Heart left ventricle (tissue), 16 donors: ENCODE data around the gene PCDHB6. TPM values are rescaled to one million over a fixed set of nuclear protein-coding genes. Genes with fewer than 3 reads are reported as not detected.
"Not testable (repeated sequence)": the region's sequence is repeated elsewhere in the genome, so short reads cannot be mapped to it uniquely, and the experiment has no call there.

Source experiments
- ATAC-seq, 4 donors: fragments of 200-7000 bp; cut with Tn5 transposase; one replicate each; pipeline ENCODE4 v1.9.1; 2020 to 2022; ENCODE audit warnings: moderate library complexity in 4 of 4, mild to moderate bottlenecking in 3 of 4, moderate number of reproducible peaks in 1 of 4
- DNase-seq, 5 donors: peaks; one replicate each; pipeline ENCODE4 v3.0.0-alpha.2; 2020
- H3K27ac ChIP-seq, 12 donors: fragments of 200-600 bp; sonication (generic) in 4 of 12; one replicate each; pipeline versions ENCODE4 v1.5.0 to v1.8.0; 2016 to 2022; ENCODE audit warnings: mild to moderate bottlenecking in 2 of 12
- H3K27me3 ChIP-seq, 9 donors: fragments of 200-600 bp; sonication (generic) in 2 of 9; one replicate each; pipeline versions ENCODE4 v1.5.1 to v1.8.0; 2016 to 2022; ENCODE audit warnings: mild to moderate bottlenecking in 3 of 9
- H3K36me3 ChIP-seq, 9 donors: fragments of 200-600 bp; sonication (generic) in 2 of 9; one replicate each; pipeline versions ENCODE4 v1.5.0 to v1.8.0; 2018 to 2022; ENCODE audit warnings: mild to moderate bottlenecking in 2 of 9
- H3K4me1 ChIP-seq, 12 donors: fragments of 200-600 bp; sonication (generic) in 4 of 12; one replicate each; pipeline versions ENCODE4 v1.5.0 to v1.8.0; 2016 to 2022; ENCODE audit warnings: mild to moderate bottlenecking in 3 of 12
- H3K4me3 ChIP-seq, 12 donors: fragments of 200-600 bp; sonication (generic) in 4 of 12; one replicate each; pipeline versions ENCODE4 v1.5.0 to v1.8.0; 2017 to 2022; ENCODE audit warnings: mild to moderate bottlenecking in 9 of 12, moderate library complexity in 4 of 12
- H3K9me3 ChIP-seq, 12 donors: fragments of 200-600 bp; sonication (generic) in 4 of 12; one replicate each; pipeline versions ENCODE4 v1.5.0 to v1.8.0; 2016 to 2022; ENCODE audit warnings: mild to moderate bottlenecking in 1 of 12
- CTCF ChIP-seq, 12 donors: fragments of 200-600 bp; sonication (generic) in 4 of 12; IDR thresholded peaks; one replicate each; pipeline versions ENCODE4 v1.5.0 to v1.8.0; 2018 to 2022; ENCODE audit warnings: antibody characterized with exemption in 12 of 12, mild to moderate bottlenecking in 5 of 12
- POLR2A ChIP-seq, 2 donors: fragments of 450-650 bp; IDR thresholded peaks; one replicate each; pipeline ENCODE4 v1.6.1; 2017; ENCODE audit warnings: antibody characterized with exemption in 2 of 2, mild to moderate bottlenecking in 2 of 2, moderate library complexity in 2 of 2
- WGBS, 4 donors: extraction: QIAGEN DNeasy Blood & Tissue Kit in 2 of 4; methylation state at CpG; one replicate each; pipeline versions ENCODE4 v1.1.5 to v1.1.7; 2013 to 2018; 5-methylcytosine and 5-hydroxymethylcytosine counted together
- intact Hi-C, 10 donors: fragments of 100-400 bp; cut with DNase I; formaldehyde crosslinking; loops; one replicate each; pipeline versions ENCODE4 v1.11.1 to v1.14.2; 2022
- polyA plus RNA-seq, 2 donors: library from polyadenylated mRNA; stranded (reverse); fragments of 200-250 nt; gene quantifications; one replicate each; pipeline ENCODE4 v1.2.3, GENCODE V29; 2013
- total RNA-seq, 9 donors: library from RNA; depleted of rRNA in 2 of 9; stranded (reverse); fragments of >200 nt in 2 of 9; fragmentation: NEBNext Ultra II Directional in 3 of 9; extraction: Animal tissue kit (Norgen Biotek cat#: 25700) in 3 of 9; gene quantifications; one replicate each; pipeline versions ENCODE4 v1.1.0 to v1.2.4, GENCODE V29; 2016 to 2023
- donor health status: ischemic (EF 13 %, LVEDD 7.1; RV severe dilation, severe dysfunction).
- donor health status: healthy with polysubstance abuse.
- donor health status: DM: no; HTN: yes; CAD: no.
- donor health status: DM: no; HTN: no; CAD: no.
- donor health status: ischemic (EF 25% LVEDD 6.9; RV normal size, moderate dysfunction).
- donor health status: ischemic (EF 25% LVEDD 5.7; RV mildly dilated, moderate dysfunction).
- donor health status: healthy.
- donor health status: DM: yes; HTN: yes; CAD: no.
- donor health status: ischemic (EF 35%, LVEDD 5.7; RV mildly dilated, moderate dysfunction).
- donor health status: nonischemic (EF 11% LVEDD 7.7; RV severe dilation, severe dysfunction).
- donor health status: DM: yes; HTN: yes; CAD: no.
- donor health status: PGD.
- donor health status: ischemic (EF 29% LVEDD 5.4; RV normal size, mild dysfunction).
- donor health status: nonischemic (EF 23%, LVEDD 6.1; RV moderate dilation, normal function).

The PCDHB6 gene
- total and polyA plus RNA-seq, 11 donors: 0.16 to 1.1 (median 0.44) TPM

GRCh38 chr5:141150993-141151325, 1.1 kb downstream of the PCDHB6 start:
- DNase-seq (no peak), ATAC-seq (no peak)
- Histone ChIP-seq H3K9me3 (peaks cover 0 to 98% (median 43%) of the 10 kb centered on the region in 12 donors), H3K4me3 (no peak overlapping the region), H3K27me3 (peaks cover 0 to 38% (median 4%) of the 10 kb centered on the region in 9 donors), H3K4me1 (no peaks in the 10 kb centered on the region), H3K36me3 (no peaks in the 10 kb centered on the region), H3K27ac (no peak overlapping the region)
- 29 to 50% (median 38%) methylated on average over 13 of the region's 13 CpGs for WGBS, 4 donors
- TF ChIP-seq POLR2A (IDR thresholded peaks at IDR 0.05) (no peak), CTCF (IDR thresholded peaks at IDR 0.05) (no peak)
- intact Hi-C loops: no loop called here

GRCh38 chr5:141151632-141152031, 1.8 kb downstream of the PCDHB6 start:
- DNase-seq: peak in 1 of 5 donors; percentile 54
- Histone ChIP-seq H3K27me3 (peaks cover 0 to 44% (median 8%) of the 10 kb centered on the region in 9 donors), H3K9me3 (peaks cover 0 to 98% (median 49%) of the 10 kb centered on the region in 12 donors)
- H3K27ac ChIP-seq, H3K4me3 ChIP-seq, ATAC-seq, H3K36me3 ChIP-seq, H3K4me1 ChIP-seq, intact Hi-C loops: not testable (repeated sequence)
- WGBS, 4 donors: 31 to 47% (median 32%) methylated on average over 20 to 40 of the region's 41 CpGs

- H3K4me3 ChIP-seq, H3K4me1 ChIP-seq, H3K36me3 ChIP-seq, intact Hi-C loops, ATAC-seq, H3K27ac ChIP-seq, DNase-seq: not testable (repeated sequence)
- WGBS, 4 donors: 25 to 29% (median 26%) methylated on average over 18 to 36 of the region's 36 CpGs
- Histone ChIP-seq H3K9me3 (peaks cover 0 to 98% (median 54%) of the 10 kb centered on the region in 12 donors), H3K27me3 (peaks cover 0 to 49% (median 9%) of the 10 kb centered on the region in 9 donors)
These were observed 2.2 kb downstream of the PCDHB6 start for GRCh38 chr5:141152096-141152495.

- WGBS, 4 donors: 28 to 40% (median 34%) methylated on average over 21 of the region's 21 CpGs
- no peak for TF ChIP-seq POLR2A (IDR thresholded peaks at IDR 0.05)
- peak in 2 of 12 donors; percentile 6 for TF ChIP-seq CTCF (IDR thresholded peaks at IDR 0.05)
These were observed 5.9 kb downstream of the PCDHB6 start for GRCh38 chr5:141155540-141156374.

DNA sequence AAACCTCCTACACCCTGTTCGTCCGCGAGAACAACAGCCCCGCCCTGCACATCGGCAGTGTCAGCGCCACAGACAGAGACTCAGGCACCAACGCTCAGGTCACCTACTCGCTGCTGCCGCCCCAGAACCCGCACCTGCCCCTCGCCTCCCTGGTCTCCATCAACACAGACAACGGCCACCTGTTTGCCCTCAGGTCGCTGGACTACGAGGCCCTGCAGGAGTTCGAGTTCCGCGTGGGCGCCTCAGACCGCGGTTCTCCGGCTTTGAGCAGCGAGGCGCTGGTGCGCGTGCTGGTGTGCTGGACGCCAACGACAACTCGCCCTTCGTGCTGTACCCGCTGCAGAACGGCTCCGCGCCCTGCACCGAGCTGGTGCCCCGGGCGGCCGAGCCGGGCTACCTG, 7.5 kb downstream of the PCDHB6 start:
- ATAC-seq, H3K27ac ChIP-seq, intact Hi-C loops, H3K4me1 ChIP-seq, H3K4me3 ChIP-seq, H3K36me3 ChIP-seq: not testable (repeated sequence)
- peak in 1 of 5 donors; percentile 28 for DNase-seq
- 0 to 34% (median 30%) methylated on average over 1 to 38 of the region's 38 CpGs for WGBS, 4 donors
- H3K27me3 ChIP-seq: peaks cover 0 to 36% (median 10%) of the 10 kb centered on the region in 9 donors
- H3K9me3 ChIP-seq: peaks cover 0 to 93% (median 33%) of the 10 kb centered on the region in 12 donors

More at GRCh38 chr5:141155540-141156374, 5.9 kb downstream of the PCDHB6 start:
- ATAC-seq (no peak), DNase-seq (no peak)
- H3K27ac ChIP-seq: no peak overlapping the region
- H3K36me3 ChIP-seq: no peaks in the 10 kb centered on the region
- no peaks in the 10 kb centered on the region for H3K4me1 ChIP-seq
- peak overlapping the region in 2 of 12 donors; percentile 7 to 16 for H3K4me3 ChIP-seq
- H3K9me3 ChIP-seq: peaks cover 0 to 90% (median 39%) of the 10 kb centered on the region in 12 donors
- peaks cover 0 to 48% (median 10%) of the 10 kb centered on the region in 9 donors for H3K27me3 ChIP-seq
- intact Hi-C loops: no loop called here

DNA sequence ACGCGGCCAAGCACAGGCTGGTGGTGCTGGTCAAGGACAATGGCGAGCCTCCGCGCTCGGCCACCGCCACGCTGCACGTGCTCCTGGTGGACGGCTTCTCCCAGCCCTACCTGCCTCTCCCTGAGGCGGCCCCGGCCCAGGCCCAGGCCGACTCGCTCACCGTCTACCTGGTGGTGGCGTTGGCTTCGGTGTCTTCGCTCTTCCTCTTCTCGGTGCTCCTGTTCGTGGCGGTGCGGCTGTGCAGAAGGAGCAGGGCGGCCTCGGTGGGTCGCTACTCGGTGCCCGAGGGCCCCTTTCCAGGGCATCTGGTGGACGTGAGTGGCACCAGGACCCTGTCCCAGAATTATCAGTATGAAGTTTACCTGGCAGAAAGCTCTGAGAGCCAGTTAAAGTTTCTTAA, 8.0 kb downstream of the PCDHB6 start:
- Histone ChIP-seq H3K27me3 (peaks cover 0 to 30% (median 10%) of the 10 kb centered on the region in 9 donors), H3K9me3 (peaks cover 0 to 93% (median 37%) of the 10 kb centered on the region in 12 donors)
- H3K4me3 ChIP-seq, H3K27ac ChIP-seq, intact Hi-C loops, ATAC-seq, H3K4me1 ChIP-seq, H3K36me3 ChIP-seq: not testable (repeated sequence)
- WGBS, 4 donors: 25 to 49% (median 35%) methylated on average over 5 to 22 of the region's 28 CpGs
- peak in 1 of 5 donors; percentile 30 for DNase-seq
